GM21723 (cell line): ENCODE data around the gene RBM17.
"Not testable (repeated sequence)": the region's sequence is repeated elsewhere in the genome, so short reads cannot be mapped to it uniquely, and the experiment has no call there.

Experiments
- ATAC-seq: cut with Tn5 transposase; IDR thresholded peaks from one replicate; pipeline ENCODE4 v1.9.1; 2021; ENCODE audit warnings: mild to moderate bottlenecking, moderate library complexity; ENCODE audit not compliant: unreplicated experiment

RBM17 gene

GRCh38 chr10:6109444-6109775 is 20.6 kb downstream of the RBM17 start:
- ATAC-seq = no peak

GRCh38 chr10:6110136-6110535 is 21.3 kb downstream of the RBM17 start:
- no peak for ATAC-seq

GRCh38 chr10:6112893-6113292 is 24.1 kb downstream of the RBM17 start:
- no peak for ATAC-seq

GRCh38 chr10:6114299-6114698 is 25.5 kb downstream of the RBM17 start:
- no peak for ATAC-seq

GRCh38 chr10:6114805-6115341 is 26.0 kb downstream of the RBM17 start:
- no peak for ATAC-seq

- no peak for ATAC-seq
Measured at GRCh38 chr10:6115411-6115810, 26.6 kb downstream of the RBM17 start.

- ATAC-seq = no peak
Measured at GRCh38 chr10:6115824-6116350, 27.1 kb downstream of the RBM17 start.

GRCh38 chr10:6116806-6117205 is 28.0 kb downstream of the RBM17 start:
- ATAC-seq = no peak

GRCh38 chr10:6117711-6118110 is 28.9 kb downstream of the RBM17 start:
- no peak for ATAC-seq

GRCh38 chr10:6119423-6119822 is 30.6 kb downstream of the RBM17 start:
- ATAC-seq = no peak

GRCh38 chr10:6119962-6120361 is 31.1 kb downstream of the RBM17 start:
- no peak for ATAC-seq

GRCh38 chr10:6120691-6121090 is 31.9 kb downstream of the RBM17 start:
- no peak for ATAC-seq

GRCh38 chr10:6121146-6121545 is 32.3 kb downstream of the RBM17 start:
- ATAC-seq = no peak

- no peak for ATAC-seq
Measured at GRCh38 chr10:6123532-6123931, 34.7 kb downstream of the RBM17 start.

- no peak for ATAC-seq
Measured at GRCh38 chr10:6124666-6125065, 35.8 kb downstream of the RBM17 start.

- ATAC-seq = not testable (repeated sequence)
Measured at GRCh38 chr10:6127461-6127860, 38.6 kb downstream of the RBM17 start.

GRCh38 chr10:6128087-6128486 is 39.3 kb downstream of the RBM17 start:
- no peak for ATAC-seq

- no peak for ATAC-seq
Measured at GRCh38 chr10:6128591-6129251, 39.9 kb downstream of the RBM17 start.

GRCh38 chr10:6130848-6131470 is 42.1 kb downstream of the RBM17 start:
- no peak for ATAC-seq

- ATAC-seq = no peak
Measured at GRCh38 chr10:6133331-6134098, 44.7 kb downstream of the RBM17 start.

- ATAC-seq = no peak
Measured at GRCh38 chr10:6134099-6134823, 45.4 kb downstream of the RBM17 start.
